Transverse colon (tissue), 4 donors: ENCODE measurements around the gene SENP8.

Source experiments
- CTCF ChIP-seq, 5 experiments: fragments of 200-600 bp in 3 of 5; fragments of 450-650 bp in 2 of 5; sonication (generic) in 3 of 5; IDR thresholded peaks; 1 replicate in 2 of 5; 2 replicates in 3 of 5; pipeline ENCODE4 v1.5.1; 2016 to 2017; ENCODE audit warnings: antibody characterized with exemption in 5 of 5, inconsistent platforms in 3 of 5, mild to moderate bottlenecking in 2 of 5, moderate library complexity in 1 of 5
- POLR2A ChIP-seq: fragments of 450-650 bp; IDR thresholded peaks from one replicate; pipeline ENCODE4 v1.6.1; 2016; ENCODE audit warnings: antibody characterized with exemption, mild to moderate bottlenecking, moderate library complexity
- POLR2AphosphoS5 ChIP-seq, 3 donors: sonication (generic); formaldehyde crosslinking; IDR thresholded peaks; one replicate each; pipeline ENCODE4 v1.6.1; 2016; ENCODE audit warnings: antibody characterized with exemption in 3 of 3

- TF ChIP-seq CTCF (IDR thresholded peaks at IDR 0.05): no peak
- no peak for TF ChIP-seq POLR2A
- no peak for TF ChIP-seq POLR2AphosphoS5 (IDR thresholded peaks at IDR 0.05)
These were observed 50.1 kb downstream of the SENP8 start for GRCh38 chr15:72168131-72168807.
